ENCODE measurements around the gene GSX1. TPM values are rescaled to one million over a fixed set of nuclear protein-coding genes. Genes with fewer than 3 reads are reported as not detected.

The GSX1 gene
- total RNA-seq, 1 donor from 2014 or later: not detected

DNA sequence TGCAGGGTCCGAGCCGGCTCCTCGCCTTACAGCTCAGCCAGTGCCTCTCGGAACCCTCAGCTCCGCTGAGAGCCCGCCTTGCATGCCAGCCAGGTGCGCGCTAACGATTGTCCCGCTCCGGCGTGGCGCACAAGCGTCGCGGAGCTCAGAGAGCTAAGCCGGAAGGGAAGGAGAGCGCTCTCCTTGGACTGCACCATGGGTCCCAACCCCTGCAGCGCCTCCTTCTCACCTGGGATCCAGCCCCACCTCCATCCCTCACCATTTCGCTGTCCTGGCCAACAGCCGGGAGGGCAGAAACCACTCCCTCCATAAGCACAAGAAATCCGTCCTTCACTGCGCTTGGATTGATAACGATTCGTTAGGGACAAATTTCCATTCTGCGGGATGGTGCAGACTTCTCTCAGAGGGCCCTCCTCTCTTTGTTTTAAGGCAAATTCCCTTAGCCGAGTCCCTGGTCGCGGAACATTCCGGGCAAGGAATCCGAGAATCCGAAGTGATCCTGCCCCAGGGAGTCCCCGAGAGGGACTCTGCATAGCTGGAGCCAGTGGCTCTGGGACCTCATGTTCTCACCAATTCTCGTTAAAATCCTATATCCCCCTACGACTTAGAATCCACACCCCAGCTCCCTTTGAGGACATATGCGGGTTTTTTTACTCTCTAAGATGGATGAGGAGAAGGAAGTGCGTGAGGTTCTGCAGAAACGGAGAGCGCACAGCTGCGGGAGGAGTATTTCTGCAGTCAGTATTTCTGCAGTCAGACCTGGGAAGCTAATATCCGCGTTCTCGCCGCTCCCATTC lies 2.8 kb downstream of the GSX1 start:
- Histone ChIP-seq H3K4me1 (peaks cover 0 to 17% of the 10 kb centered on the region in 2 donors), H3K27ac (no peak overlapping the region), H3K36me3 (no peaks in the 10 kb centered on the region), H3K27me3 (peaks cover 37% of the 10 kb centered on the region), H3K4me3 (no peak overlapping the region), H3K9me3 (no peaks in the 10 kb centered on the region)
- TF ChIP-seq, protein P1, sequence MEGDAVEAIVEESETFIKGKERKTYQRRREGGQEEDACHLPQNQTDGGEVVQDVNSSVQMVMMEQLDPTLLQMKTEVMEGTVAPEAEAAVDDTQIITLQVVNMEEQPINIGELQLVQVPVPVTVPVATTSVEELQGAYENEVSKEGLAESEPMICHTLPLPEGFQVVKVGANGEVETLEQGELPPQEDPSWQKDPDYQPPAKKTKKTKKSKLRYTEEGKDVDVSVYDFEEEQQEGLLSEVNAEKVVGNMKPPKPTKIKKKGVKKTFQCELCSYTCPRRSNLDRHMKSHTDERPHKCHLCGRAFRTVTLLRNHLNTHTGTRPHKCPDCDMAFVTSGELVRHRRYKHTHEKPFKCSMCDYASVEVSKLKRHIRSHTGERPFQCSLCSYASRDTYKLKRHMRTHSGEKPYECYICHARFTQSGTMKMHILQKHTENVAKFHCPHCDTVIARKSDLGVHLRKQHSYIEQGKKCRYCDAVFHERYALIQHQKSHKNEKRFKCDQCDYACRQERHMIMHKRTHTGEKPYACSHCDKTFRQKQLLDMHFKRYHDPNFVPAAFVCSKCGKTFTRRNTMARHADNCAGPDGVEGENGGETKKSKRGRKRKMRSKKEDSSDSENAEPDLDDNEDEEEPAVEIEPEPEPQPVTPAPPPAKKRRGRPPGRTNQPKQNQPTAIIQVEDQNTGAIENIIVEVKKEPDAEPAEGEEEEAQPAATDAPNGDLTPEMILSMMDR (IDR thresholded peaks at IDR 0.05): no peak
- intact Hi-C loops (cut with DNase I): no loop called here
- no peak for DNase-seq (ENCODE audit: low spot score in 2 of 2)

DNA sequence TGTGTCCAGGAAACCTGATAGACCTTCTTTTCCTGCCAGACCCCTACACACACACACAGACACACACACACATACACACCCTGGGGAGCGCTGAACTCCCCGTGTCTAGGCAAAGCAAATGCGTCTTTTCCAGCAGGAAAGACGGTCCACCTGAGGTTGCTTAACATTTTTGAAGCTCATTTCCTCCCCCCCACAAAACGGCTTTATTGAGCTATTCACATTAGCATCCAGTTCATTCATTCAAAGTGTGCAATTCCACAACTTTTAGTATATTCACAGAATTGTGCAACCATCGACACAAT lies 3.4 kb downstream of the GSX1 start:
- Histone ChIP-seq H3K27me3 (peaks cover 33% of the 10 kb centered on the region), H3K9me3 (no peaks in the 10 kb centered on the region), H3K4me3 (no peak overlapping the region), H3K36me3 (no peaks in the 10 kb centered on the region), H3K27ac (no peak overlapping the region), H3K4me1 (peaks cover 0 to 12% of the 10 kb centered on the region in 2 donors)
- DNase-seq (ENCODE audit: low spot score in 2 of 2): no peak
- TF ChIP-seq, protein P1 (IDR thresholded peaks at IDR 0.05): no peak
- intact Hi-C loops (cut with DNase I): no loop called here

DNA sequence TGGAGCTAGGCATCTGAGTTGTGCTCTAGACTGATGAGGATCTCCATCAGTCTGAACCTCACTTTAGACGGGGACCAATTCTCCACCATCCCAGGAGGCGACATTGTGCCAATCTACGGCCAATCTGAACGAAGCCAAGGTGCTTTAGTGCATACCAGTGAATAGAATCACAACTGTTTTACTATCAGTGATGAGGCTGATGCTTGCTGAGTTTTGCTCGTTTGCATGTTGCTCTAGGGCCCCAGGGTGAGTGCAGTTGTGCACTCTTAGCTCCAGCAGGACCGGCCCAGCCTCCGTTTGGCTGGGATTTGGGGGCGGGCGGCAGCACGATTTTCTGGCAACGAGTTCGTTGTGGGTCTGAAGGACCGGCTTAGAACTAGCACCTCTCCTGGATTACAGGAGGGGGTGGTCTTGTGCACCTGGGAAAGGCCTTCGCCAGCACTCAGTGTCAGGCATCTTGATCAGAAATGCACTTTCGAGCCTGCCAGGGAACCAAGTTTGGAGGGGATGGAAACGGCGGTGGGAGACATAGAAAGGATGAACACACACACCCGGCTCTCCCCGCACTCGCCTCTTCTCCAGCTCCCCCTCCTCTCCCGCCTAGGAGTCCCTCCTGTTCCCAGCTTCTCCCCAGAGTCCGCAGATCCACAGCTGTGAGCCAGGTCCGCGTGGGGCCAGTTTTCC lies 4.4 kb downstream of the GSX1 start:
- no peak for DNase-seq (ENCODE audit: low spot score in 2 of 2)
- Histone ChIP-seq H3K4me3 (no peak overlapping the region), H3K27ac (no peak overlapping the region), H3K27me3 (peaks cover 27% of the 10 kb centered on the region), H3K36me3 (no peaks in the 10 kb centered on the region), H3K4me1 (peaks cover 0 to 6% of the 10 kb centered on the region in 2 donors), H3K9me3 (no peaks in the 10 kb centered on the region)
- intact Hi-C loops (cut with DNase I): no loop called here
- TF ChIP-seq, protein P1 (IDR thresholded peaks at IDR 0.05): no peak

DNA sequence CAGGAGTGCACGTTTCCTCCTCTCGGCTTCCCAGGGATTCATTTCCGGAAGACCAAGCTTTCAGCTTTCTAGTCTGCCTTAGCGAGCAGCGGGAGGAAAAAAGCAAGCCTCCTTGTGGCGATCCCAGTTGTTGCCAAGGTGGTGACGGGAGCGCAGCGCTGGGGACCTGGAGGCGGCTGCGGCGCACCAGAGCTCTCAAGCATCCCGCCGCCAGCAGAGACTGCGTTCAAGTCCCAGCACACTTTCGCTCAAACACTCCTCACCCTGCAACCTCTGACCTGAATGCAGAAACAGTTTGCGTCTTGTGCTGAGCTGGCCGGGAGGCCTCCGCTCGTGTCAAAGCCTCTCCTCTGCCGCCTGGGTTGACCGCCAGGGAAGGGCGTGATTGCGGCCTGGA lies 4.9 kb downstream of the GSX1 start:
- DNase-seq (ENCODE audit: low spot score in 2 of 2): no peak
- H3K4me3 ChIP-seq: no peak overlapping the region
- TF ChIP-seq, protein P1 (IDR thresholded peaks at IDR 0.05): no peak
- intact Hi-C loops (cut with DNase I): no loop called here
- H3K4me1 ChIP-seq: peaks cover 0 to 4% of the 10 kb centered on the region in 2 donors
- H3K27me3 ChIP-seq: peaks cover 23% of the 10 kb centered on the region
- H3K27ac ChIP-seq: no peak overlapping the region
- H3K36me3 ChIP-seq: no peaks in the 10 kb centered on the region
- no peaks in the 10 kb centered on the region for H3K9me3 ChIP-seq

DNA sequence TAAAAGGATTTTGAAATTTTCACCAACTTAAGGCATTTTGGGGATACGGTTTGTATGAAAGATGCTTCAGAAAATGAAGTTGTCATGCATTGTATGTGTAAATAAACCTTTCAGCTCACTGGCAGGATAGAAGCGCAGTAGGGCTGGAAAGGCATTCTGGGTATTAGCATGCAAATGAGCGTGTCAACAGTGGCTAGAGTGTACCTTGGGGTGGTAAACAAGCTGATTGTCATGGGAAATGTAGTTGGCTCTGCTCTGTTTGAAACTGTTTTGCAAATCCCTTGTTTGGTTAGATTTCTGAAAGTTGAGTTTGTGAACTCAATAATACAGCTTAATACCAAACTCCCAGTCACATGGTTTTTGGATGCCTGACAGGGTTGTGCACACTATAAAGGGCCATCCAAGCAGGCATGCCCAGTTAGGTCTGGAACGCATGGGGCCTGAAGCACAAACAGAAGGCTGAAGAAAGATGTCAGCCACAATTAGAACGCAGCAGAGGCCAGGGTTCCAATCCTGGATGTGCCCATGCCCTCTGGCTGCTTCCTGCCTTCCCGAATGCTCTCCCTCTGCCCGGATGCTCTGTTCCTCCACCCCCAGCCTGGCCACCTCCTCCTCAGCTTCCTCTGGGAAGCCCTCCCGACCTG lies 14.6 kb downstream of the GSX1 start:
- intact Hi-C loops (cut with DNase I): no loop called here
- H3K27me3 ChIP-seq: no peaks in the 10 kb centered on the region
- no peaks in the 10 kb centered on the region for H3K9me3 ChIP-seq
- no peaks in the 10 kb centered on the region for H3K4me1 ChIP-seq
- no peak for DNase-seq (ENCODE audit: low spot score in 2 of 2)
- H3K27ac ChIP-seq: no peak overlapping the region
- H3K36me3 ChIP-seq: no peaks in the 10 kb centered on the region
- TF ChIP-seq, protein P1 (IDR thresholded peaks at IDR 0.05): no peak
- no peak overlapping the region for H3K4me3 ChIP-seq
